A549 (cell line): ENCODE data around the gene IGF1R. TPM values are rescaled to one million over a fixed set of nuclear protein-coding genes. Genes with fewer than 3 reads are reported as not detected.

Experiments
- ATAC-seq, 2 experiments: fragments of 200-7000 bp in 1 of 2; fragments of >200 bp in 1 of 2; cut with Nextera tagmentation in 1 of 2; cut with Tn5 transposase in 1 of 2; 3 replicates each; pipeline versions ENCODE4 v1.8.0 to v1.9.1; 2018 to 2020; ENCODE audit warnings: mild to moderate bottlenecking in 1 of 2, moderate library complexity in 1 of 2
- CTCF ChIA-PET: fragments of 300-600 bp; sonication (Branson Sonifier 250); formaldehyde crosslinking; extraction: SDS; loops from one replicate; lab custom pipeline; 2021; ENCODE audit warnings: antibody characterized with exemption, inconsistent platforms; lab: Yijun Ruan, JAX
- POLR2A ChIA-PET: fragments of 350-600 bp; formaldehyde crosslinking; extraction: SDS; loops from one replicate; lab custom pipeline; 2021; ENCODE audit warnings: antibody characterized with exemption, inconsistent platforms; lab: Yijun Ruan, JAX
- DNase-seq, 2 experiments: peaks; one replicate each; pipeline versions ENCODE4 v3.0.0 to v3.0.0-alpha.2; 2011 to 2016; ENCODE audit warnings: low read depth in 1 of 2, low spot score in 1 of 2
- FAIRE-seq: peaks from 2 replicates; lab custom pipeline; 2011; peaks lifted over from hg19 to GRCh38; lab: Jason Lieb, UNC
- H3K27ac ChIP-seq, 2 experiments: fragments of >200 bp; sonication (Bioruptor Twin); formaldehyde crosslinking; 3 replicates each; pipeline ENCODE4 v1.5.1; 2016 to 2017
- H3K4me1 ChIP-seq: fragments of >200 bp; sonication (Bioruptor Twin); formaldehyde crosslinking; 3 replicates; pipeline ENCODE4 v1.6.1; 2016
- H3K4me2 ChIP-seq: fragments of >200 bp; sonication (Bioruptor Twin); formaldehyde crosslinking; 3 replicates; pipeline ENCODE4 v1.6.1; 2016
- H3K4me3 ChIP-seq: fragments of >200 bp; sonication (Bioruptor Twin); formaldehyde crosslinking; 3 replicates; pipeline ENCODE4 v1.5.1; 2016
- H3K9me3 ChIP-seq: fragments of >200 bp; sonication (Bioruptor Twin); formaldehyde crosslinking; 3 replicates; pipeline ENCODE4 v1.6.1; 2016
- ATOH8 ChIP-seq: fragments of 250-450 bp; sonication (Bioruptor Pico); IDR thresholded peaks from 2 replicates; pipeline ENCODE4 v1.5.0; 2020; ENCODE audit warnings: low read depth, mild to moderate bottlenecking, moderate library complexity
- CBX2 ChIP-seq: fragments of 200-600 bp; sonication (generic); IDR thresholded peaks from 2 replicates; pipeline ENCODE4 v1.6.1; 2016; ENCODE audit warnings: low read depth, mild to moderate bottlenecking, borderline replicate concordance
- CBX8 ChIP-seq: fragments of 200-600 bp; sonication (generic); IDR thresholded peaks from 2 replicates; pipeline ENCODE4 v1.6.1; 2016
- CHD2 ChIP-seq: fragments of 150-350 bp; IDR thresholded peaks from 2 replicates; pipeline ENCODE4 v1.6.1; 2014; ENCODE audit warnings: low read length; ENCODE audit not compliant: partially characterized antibody
- E2F6 ChIP-seq: IDR thresholded peaks from 2 replicates; pipeline ENCODE4 v1.6.1; 2012; ENCODE audit warnings: low read depth, borderline replicate concordance
- EHF ChIP-seq: fragments of 250-450 bp; sonication (Bioruptor Pico); IDR thresholded peaks from 2 replicates; pipeline ENCODE4 v1.5.0; 2020; ENCODE audit warnings: mild to moderate bottlenecking
- ESRRA ChIP-seq: fragments of 150-350 bp; IDR thresholded peaks from 2 replicates; pipeline ENCODE4 v1.6.1; 2014; ENCODE audit warnings: mild to moderate bottlenecking, low read length, borderline replicate concordance
- FOSB ChIP-seq: fragments of 250-450 bp; sonication (Bioruptor Pico); IDR thresholded peaks from 2 replicates; pipeline ENCODE4 v1.5.0; 2020; ENCODE audit warnings: mild to moderate bottlenecking, moderate library complexity
- FOSL2 ChIP-seq, 2 experiments: fragments of 450-650 bp in 1 of 2; fragments of >200 bp in 1 of 2; sonication (Bioruptor Twin) in 1 of 2; formaldehyde crosslinking; IDR thresholded peaks; 2 replicates each; pipeline versions ENCODE4 v1.5.0 to v1.6.1; 2016 to 2020; ENCODE audit warnings: mild to moderate bottlenecking in 1 of 2, moderate library complexity in 1 of 2
- HDAC2 ChIP-seq: fragments of 200-600 bp; sonication (generic); IDR thresholded peaks from 2 replicates; pipeline ENCODE4 v1.6.1; 2016
- HMGXB4 ChIP-seq: fragments of 250-450 bp; sonication (Bioruptor Pico); IDR thresholded peaks from 2 replicates; pipeline ENCODE4 v1.5.0; 2021; ENCODE audit warnings: mild to moderate bottlenecking, moderate library complexity, borderline replicate concordance
- JUN ChIP-seq, 2 experiments: fragments of >200 bp; sonication (Bioruptor Twin); formaldehyde crosslinking; IDR thresholded peaks; 2 replicates in 1 of 2; 3 replicates in 1 of 2; pipeline ENCODE4 v1.6.1; 2016 to 2017
- KDM5A ChIP-seq: fragments of 200-600 bp; sonication (generic); IDR thresholded peaks from 2 replicates; pipeline ENCODE4 v1.6.1; 2016; ENCODE audit warnings: antibody characterized with exemption, mild to moderate bottlenecking
- MAZ ChIP-seq: fragments of 150-350 bp; IDR thresholded peaks from 2 replicates; pipeline ENCODE4 v1.6.1; 2014; ENCODE audit warnings: antibody characterized with exemption, low read depth, low read length, borderline replicate concordance
- POLR2AphosphoS2 ChIP-seq: conservative IDR thresholded peaks from 2 replicates; pipeline ENCODE4 v1.6.1; 2012; ENCODE audit warnings: low read length, improper control_type of control experiment, inconsistent platforms
- RAD21 ChIP-seq, 2 experiments: fragments of >200 bp in 1 of 2; sonication (Bioruptor Twin) in 1 of 2; formaldehyde crosslinking in 1 of 2; IDR thresholded peaks in 1 of 2; conservative IDR thresholded peaks in 1 of 2; 2 replicates in 1 of 2; 3 replicates in 1 of 2; pipeline ENCODE4 v1.6.1; 2012 to 2018; ENCODE audit warnings: inconsistent platforms in 1 of 2
- RARB ChIP-seq: fragments of 250-450 bp; sonication (Bioruptor Pico); IDR thresholded peaks from 2 replicates; pipeline ENCODE4 v1.8.0; 2021; ENCODE audit warnings: mild to moderate bottlenecking, moderate library complexity
- SMC3 ChIP-seq: fragments of >200 bp; sonication (Bioruptor Twin); formaldehyde crosslinking; IDR thresholded peaks from 3 replicates; pipeline ENCODE4 v1.6.1; 2018; ENCODE audit warnings: inconsistent platforms
- TFCP2L1 ChIP-seq: fragments of 250-450 bp; sonication (Bioruptor Pico); IDR thresholded peaks from 2 replicates; pipeline ENCODE4 v1.5.0; 2021; ENCODE audit warnings: mild to moderate bottlenecking
- USF2 ChIP-seq: fragments of 450-650 bp; IDR thresholded peaks from 2 replicates; pipeline ENCODE4 v1.6.1; 2014; ENCODE audit warnings: antibody characterized with exemption
- ZC3H11A ChIP-seq: fragments of 450-650 bp; IDR thresholded peaks from 2 replicates; pipeline ENCODE4 v1.6.1; 2014; ENCODE audit warnings: antibody characterized with exemption, mild to moderate bottlenecking
- ZFP36 ChIP-seq: fragments of 450-650 bp; IDR thresholded peaks from 2 replicates; pipeline ENCODE4 v1.6.1; 2014; ENCODE audit warnings: borderline replicate concordance; ENCODE audit not compliant: partially characterized antibody
- ZSCAN20 ChIP-seq: fragments of 250-450 bp; sonication (Bioruptor Pico); IDR thresholded peaks from 2 replicates; pipeline ENCODE4 v1.8.0; 2022; ENCODE audit warnings: mild to moderate bottlenecking, moderate library complexity
- WGBS: methylation state at CpG from one replicate; pipeline ENCODE4 v1.1.6; 2017; ENCODE audit errors: missing lambda C conversion rate; 5-methylcytosine and 5-hydroxymethylcytosine counted together
- polyA plus RNA-seq, 4 experiments: library from polyadenylated mRNA; depleted of rRNA in 3 of 4; stranded (reverse); fragments of >200 nt; fragmentation: RNase III in 1 of 4; extraction: RNeasy Plus Mini Kit Qiagen cat#74134 plus additional on column Dnase treatment in 1 of 4; gene quantifications; 2 replicates in 3 of 4; 3 replicates in 1 of 4; pipeline ENCODE4 v1.2.3, GENCODE V29; 2011 to 2017

Gene IGF1R
- polyA plus RNA-seq, 2 of the 4 experiments (the other 2 are of a cell fraction), result 42.6 to 69.5 TPM

GRCh38 chr15:98706387-98706786 lies 58.0 kb downstream of the IGF1R start:
- peaks cover 26% of the 10 kb centered on the region for H3K4me1 ChIP-seq
- no peak for DNase-seq
- peaks cover under 1% of the 10 kb centered on the region; the same call in 1 of the 3 replicates for H3K9me3 ChIP-seq
- no peak overlapping the region for H3K4me2 ChIP-seq
- POLR2A ChIA-PET, result no interaction called here
- 85% methylated on average over 1 of the region's 1 CpG for WGBS
- CTCF ChIA-PET, result interaction anchor here (0.7 to 2.3 kb wide), 8 partner anchors 12 to 187 kb away, joined by 3 to 6 read pairs (median 4); no protein-coding TSS in a partner anchor
- peak; percentile 36 for FAIRE-seq
- H3K4me3 ChIP-seq, result no peak overlapping the region
- no peak for ATAC-seq
- H3K27ac ChIP-seq, result no peak overlapping the region
- TF ChIP-seq EHF (CRISPR knock-in tag), result no peak
- no peak for TF ChIP-seq ZSCAN20 (CRISPR knock-in tag)
- TF ChIP-seq TFCP2L1 (CRISPR knock-in tag), result no peak
- no peak for TF ChIP-seq CBX8
- TF ChIP-seq ESRRA, result no peak
- no peak for TF ChIP-seq SMC3
- TF ChIP-seq FOSL2 (IDR thresholded peaks at IDR 0.05), result no peak
- no peak for TF ChIP-seq FOSL2 (CRISPR knock-in tag; IDR thresholded peaks at IDR 0.05)

- no peak for DNase-seq
- 89% methylated on average over 13 of the region's 13 CpGs for WGBS
- POLR2A ChIA-PET, result no interaction called here
- peaks cover 5% of the 10 kb centered on the region; the same call in 1 of the 3 replicates for H3K9me3 ChIP-seq
- no peak overlapping the region for H3K27ac ChIP-seq
- no peak overlapping the region for H3K4me3 ChIP-seq
- FAIRE-seq, result no peak
- no peak overlapping the region for H3K4me2 ChIP-seq
- no peak for TF ChIP-seq FOSB (CRISPR knock-in tag)
- TF ChIP-seq CBX8, result no peak
- TF ChIP-seq FOSL2 (IDR thresholded peaks at IDR 0.05), result no peak
- TF ChIP-seq FOSL2 (CRISPR knock-in tag; IDR thresholded peaks at IDR 0.05), result no peak
- no peak for TF ChIP-seq E2F6
- TF ChIP-seq JUN (IDR thresholded peaks at IDR 0.05), result no peak
- no peak for TF ChIP-seq ZC3H11A
- TF ChIP-seq SMC3, result no peak
- peaks cover 20% of the 10 kb centered on the region for H3K4me1 ChIP-seq
- no peak for ATAC-seq
- CTCF ChIA-PET, result interaction anchor here (0.7 to 2.3 kb wide), 8 partner anchors 10 to 279 kb away, joined by 3 to 5 read pairs (median 4); no protein-coding TSS in a partner anchor
Measured at GRCh38 chr15:98706986-98707385, 58.6 kb downstream of the IGF1R start.

- peaks cover 5% of the 10 kb centered on the region; the same call in 1 of the 3 replicates for H3K9me3 ChIP-seq
- POLR2A ChIA-PET, result no interaction called here
- H3K4me2 ChIP-seq, result no peak overlapping the region
- no peak for DNase-seq
- peaks cover 16% of the 10 kb centered on the region for H3K4me1 ChIP-seq
- no peak for ATAC-seq
- WGBS, result 92% methylated on average over 10 of the region's 10 CpGs
- FAIRE-seq, result no peak
- TF ChIP-seq USF2, result no peak
- TF ChIP-seq FOSL2 (IDR thresholded peaks at IDR 0.05), result no peak
- no peak for TF ChIP-seq FOSL2 (CRISPR knock-in tag; IDR thresholded peaks at IDR 0.05)
- TF ChIP-seq CBX2, result no peak
- TF ChIP-seq KDM5A, result no peak
- TF ChIP-seq ZFP36, result no peak
- no peak for TF ChIP-seq RAD21 (conservative IDR thresholded peaks at IDR 0.05 in 1 of 2, IDR thresholded peaks at IDR 0.05 in 1 of 2)
- CTCF ChIA-PET, result interaction anchor here (0.8 to 1.6 kb wide), 5 partner anchors 14 to 368 kb away, joined by 3 to 4 read pairs (median 3); no protein-coding TSS in a partner anchor
- H3K4me3 ChIP-seq, result no peak overlapping the region
- no peak overlapping the region for H3K27ac ChIP-seq
Measured at GRCh38 chr15:98708037-98708590, 59.8 kb downstream of the IGF1R start.

GRCh38 chr15:98711810-98712209 lies 63.5 kb downstream of the IGF1R start:
- Histone ChIP-seq H3K4me2 (no peak overlapping the region), H3K27ac (no peak overlapping the region), H3K4me1 (peaks cover 32% of the 10 kb centered on the region), H3K4me3 (no peak overlapping the region), H3K9me3 (peaks cover 5% of the 10 kb centered on the region; the same call in 1 of the 3 replicates)
- ATAC-seq, result no peak
- no peak for DNase-seq
- 95% methylated on average over 2 of the region's 2 CpGs for WGBS
- POLR2A ChIA-PET, result no interaction called here
- FAIRE-seq, result no peak
- CTCF ChIA-PET, result interaction anchor here (3.1 kb wide), 1 partner anchor 53 kb away, joined by 10 read pairs; no protein-coding TSS in a partner anchor
- TF ChIP-seq SMC3, result no peak
- no peak for TF ChIP-seq E2F6
- no peak for TF ChIP-seq ATOH8
- TF ChIP-seq HDAC2, result no peak
- no peak for TF ChIP-seq FOSB (CRISPR knock-in tag)
- no peak; a peak in 1 of 5 replicates for TF ChIP-seq JUN (IDR thresholded peaks at IDR 0.05)
- no peak for TF ChIP-seq POLR2AphosphoS2
- TF ChIP-seq CBX2, result no peak
- TF ChIP-seq TFCP2L1 (CRISPR knock-in tag), result no peak
- TF ChIP-seq MAZ, result no peak
- no peak for TF ChIP-seq ESRRA
- no peak for TF ChIP-seq RARB (CRISPR knock-in tag)
- no peak for TF ChIP-seq HMGXB4
- no peak for TF ChIP-seq CHD2
